Measurements from ENCODE around the gene PHYKPL.

Gene PHYKPL

GRCh38 chr5:178232124-178232919, at the start of gene PHYKPL:
Gene PHYKPL, minus strand, starts transcription at chr5:178232802. Its CDS starts 252 bp downstream, at chr5:178232550.
- peak; percentile 45 for DNase-seq

- DNase-seq = no peak
Observed at GRCh38 chr5:178282391-178282790, 49.8 kb upstream of the PHYKPL start.

GRCh38 chr5:178281331-178281730, 48.7 kb upstream of the PHYKPL start:
- no peak for DNase-seq

- DNase-seq = no peak
Observed at GRCh38 chr5:178280631-178281030, 48.0 kb upstream of the PHYKPL start.

- peak; percentile 19 for DNase-seq
Observed at GRCh38 chr5:178279723-178280438, 47.3 kb upstream of the PHYKPL start.

- no peak for DNase-seq
Observed at GRCh38 chr5:178279026-178279722, 46.6 kb upstream of the PHYKPL start.

GRCh38 chr5:178278358-178279023, 45.9 kb upstream of the PHYKPL start:
- no peak for DNase-seq

- no peak for DNase-seq
Observed at GRCh38 chr5:178277866-178278265, 45.3 kb upstream of the PHYKPL start.

GRCh38 chr5:178277346-178277745, 44.7 kb upstream of the PHYKPL start:
- DNase-seq = no peak

- DNase-seq = no peak
Observed at GRCh38 chr5:178274781-178275537, 42.4 kb upstream of the PHYKPL start.

GRCh38 chr5:178273665-178274541, 41.3 kb upstream of the PHYKPL start:
- no peak for DNase-seq

GRCh38 chr5:178273041-178273440, 40.4 kb upstream of the PHYKPL start:
- DNase-seq = no peak

GRCh38 chr5:178272591-178272990, 40.0 kb upstream of the PHYKPL start:
- DNase-seq = no peak

- DNase-seq = no peak
Observed at GRCh38 chr5:178271726-178272479, 39.3 kb upstream of the PHYKPL start.

- DNase-seq = no peak
Observed at GRCh38 chr5:178271231-178271630, 38.6 kb upstream of the PHYKPL start.

- no peak for DNase-seq
Observed at GRCh38 chr5:178269499-178269898, 36.9 kb upstream of the PHYKPL start.

GRCh38 chr5:178267876-178268275, 35.3 kb upstream of the PHYKPL start:
- DNase-seq = no peak

GRCh38 chr5:178267245-178267644, 34.6 kb upstream of the PHYKPL start:
- DNase-seq = no peak

GRCh38 chr5:178266581-178266980, 34.0 kb upstream of the PHYKPL start:
- DNase-seq = no peak

- no peak for DNase-seq
Observed at GRCh38 chr5:178265746-178266145, 33.1 kb upstream of the PHYKPL start.

GRCh38 chr5:178264044-178264443, 31.4 kb upstream of the PHYKPL start:
- no peak for DNase-seq

Measured in NCI-H2171 treated with DMSO at 0.1 percent for 48 hours (cell line).